ENCODE measurements around the gene HK2.
"Not testable (repeated sequence)": the region's sequence is repeated elsewhere in the genome, so short reads cannot be mapped to it uniquely, and the experiment has no call there.

The HK2 gene

GRCh38 chr2:74833418-74834233 is at the start of gene HK2:
HK2 (plus strand) TSS chr2:74834127; CDS start chr2:74834581, 454 bp downstream.
- peak; percentile 61 to 81 for DNase-seq (ENCODE audit: low read depth in 1 of 2, low spot score in 1 of 2)

DNA sequence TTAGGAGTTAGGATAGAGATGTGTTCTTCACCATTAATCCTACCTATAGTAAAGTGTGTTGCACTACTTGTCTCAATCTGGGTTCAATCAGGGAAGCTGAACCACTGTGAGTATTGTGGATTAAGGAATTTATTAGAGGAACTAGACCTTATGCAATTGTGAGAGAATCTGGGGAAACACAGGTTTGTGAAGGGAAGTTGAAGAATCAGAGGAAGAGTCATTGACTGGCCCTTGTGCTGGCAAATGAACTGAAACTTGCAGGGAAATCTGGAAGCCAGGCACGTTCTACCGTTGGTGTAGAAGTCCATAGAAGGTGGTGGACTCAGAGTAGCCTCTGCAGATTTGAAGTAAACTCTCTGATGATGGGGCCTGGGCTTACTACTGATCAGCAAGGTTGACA is 44.7 kb upstream of the HK2 start:
- DNase-seq (ENCODE audit: low read depth in 1 of 2, low spot score in 1 of 2) = no peak

DNA sequence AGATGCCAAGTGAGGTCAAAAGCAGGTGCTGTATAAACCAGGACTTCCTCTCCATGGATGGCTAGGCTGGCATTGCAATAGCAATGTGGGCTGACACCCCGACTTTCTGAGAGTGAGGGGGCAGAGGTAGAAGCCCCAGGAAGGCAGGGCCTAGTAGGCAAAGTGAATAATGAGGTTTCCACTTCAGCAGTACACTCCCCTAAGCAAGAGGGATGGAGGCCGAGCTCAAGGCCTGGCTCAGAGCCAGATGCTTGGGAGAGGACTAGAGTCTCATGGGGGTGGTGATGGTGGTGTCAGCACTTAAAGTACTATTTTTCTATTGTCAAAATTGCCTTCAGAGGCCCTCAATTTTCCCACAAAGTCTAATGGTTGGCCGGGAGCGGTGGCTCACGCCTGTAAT is 41.6 kb upstream of the HK2 start:
- no peak for DNase-seq (ENCODE audit: low read depth in 1 of 2, low spot score in 1 of 2)

- DNase-seq (ENCODE audit: low read depth in 1 of 2, low spot score in 1 of 2) = not testable (repeated sequence)
These were observed 39.0 kb upstream of the HK2 start for GRCh38 chr2:74794878-74795277.

DNA sequence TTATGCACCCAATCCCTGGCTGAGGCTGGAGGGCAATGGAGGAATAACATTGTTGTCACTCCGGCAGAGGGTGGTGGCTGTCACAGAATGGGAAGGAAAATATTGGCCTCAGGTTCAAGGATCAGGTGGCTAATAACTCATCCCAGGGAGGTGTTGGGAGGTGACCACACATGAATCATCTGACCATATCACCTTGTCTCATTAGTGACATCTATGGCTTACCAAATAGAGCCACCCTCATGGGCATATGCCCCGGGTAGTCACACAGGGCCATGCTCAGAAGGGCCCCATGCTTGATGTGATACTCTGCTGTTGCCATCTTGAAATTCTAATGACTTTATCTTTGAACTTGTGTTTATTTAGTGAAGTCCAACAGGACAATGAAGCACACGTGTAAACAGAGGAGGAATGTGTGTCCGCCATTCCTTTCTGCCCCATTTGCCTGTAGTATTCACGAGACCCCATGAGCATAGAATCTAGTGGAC is 27.5 kb upstream of the HK2 start:
- DNase-seq (ENCODE audit: low read depth in 1 of 2, low spot score in 1 of 2) = no peak

GRCh38 chr2:74806920-74807319 is 27.0 kb upstream of the HK2 start:
- no peak for DNase-seq (ENCODE audit: low read depth in 1 of 2, low spot score in 1 of 2)

- DNase-seq (ENCODE audit: low read depth in 1 of 2, low spot score in 1 of 2) = no peak
These were observed 20.9 kb upstream of the HK2 start for GRCh38 chr2:74812787-74813590.

DNA sequence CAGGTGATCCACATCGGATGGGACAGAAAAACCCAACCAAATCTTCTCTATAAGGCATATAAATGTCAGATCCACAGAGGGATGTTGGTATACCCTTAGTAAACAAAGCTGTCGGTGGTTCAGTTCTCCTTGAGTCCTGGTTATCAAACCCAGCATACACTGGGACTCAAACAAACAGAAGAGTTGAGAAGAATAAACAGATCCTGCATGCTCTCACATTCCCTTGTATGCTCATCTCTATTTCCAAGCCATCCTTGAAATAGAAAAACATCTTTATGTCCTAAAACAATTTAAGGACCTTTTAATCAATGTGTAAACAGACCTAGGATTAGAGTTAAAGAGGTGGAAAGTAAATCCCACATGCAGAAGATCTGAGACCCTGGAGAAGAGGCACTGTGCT is 19.8 kb upstream of the HK2 start:
- no peak for DNase-seq (ENCODE audit: low read depth in 1 of 2, low spot score in 1 of 2)

- no peak for DNase-seq (ENCODE audit: low read depth in 1 of 2, low spot score in 1 of 2)
These were observed 18.0 kb upstream of the HK2 start for GRCh38 chr2:74815941-74816340.

DNA sequence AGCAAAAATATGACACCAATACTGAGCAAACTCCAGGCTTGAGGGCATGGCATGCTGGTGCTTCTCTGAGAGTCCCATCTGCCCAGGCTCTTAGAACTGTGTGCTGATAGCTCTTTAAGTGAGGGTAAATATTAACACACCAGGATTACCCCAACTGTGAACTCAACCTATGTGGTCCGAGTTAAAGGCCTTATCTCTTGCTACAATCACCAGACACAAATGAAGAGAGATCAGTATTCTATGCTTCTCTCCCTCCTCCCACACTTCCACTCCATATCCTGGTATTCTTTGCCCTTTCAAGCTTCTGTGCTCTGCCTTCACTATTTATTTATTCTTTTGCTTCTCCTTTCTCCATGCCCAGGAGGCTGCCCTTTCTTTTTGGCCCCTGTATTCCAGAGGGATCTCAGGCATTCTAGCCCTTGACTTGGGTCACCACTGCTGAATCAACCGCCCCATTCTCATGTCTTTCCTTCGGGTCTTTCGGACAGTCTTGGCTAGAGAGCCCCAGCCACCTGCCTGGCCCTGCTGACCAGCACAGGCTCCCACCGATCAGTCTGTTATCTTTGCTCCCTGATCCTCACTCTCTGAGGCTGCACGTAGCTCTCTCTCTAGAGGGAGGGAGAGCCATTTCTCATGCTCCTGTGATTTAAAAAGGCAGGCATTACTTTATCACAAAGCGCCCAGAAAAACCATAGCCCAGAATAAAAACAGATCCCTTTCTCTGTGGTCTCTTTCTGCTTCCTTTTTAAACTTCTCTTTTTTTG is 17.2 kb upstream of the HK2 start:
- DNase-seq (ENCODE audit: low read depth in 1 of 2, low spot score in 1 of 2) = no peak

- DNase-seq (ENCODE audit: low read depth in 1 of 2, low spot score in 1 of 2) = no peak
These were observed 16.6 kb upstream of the HK2 start for GRCh38 chr2:74817304-74817675.

DNA sequence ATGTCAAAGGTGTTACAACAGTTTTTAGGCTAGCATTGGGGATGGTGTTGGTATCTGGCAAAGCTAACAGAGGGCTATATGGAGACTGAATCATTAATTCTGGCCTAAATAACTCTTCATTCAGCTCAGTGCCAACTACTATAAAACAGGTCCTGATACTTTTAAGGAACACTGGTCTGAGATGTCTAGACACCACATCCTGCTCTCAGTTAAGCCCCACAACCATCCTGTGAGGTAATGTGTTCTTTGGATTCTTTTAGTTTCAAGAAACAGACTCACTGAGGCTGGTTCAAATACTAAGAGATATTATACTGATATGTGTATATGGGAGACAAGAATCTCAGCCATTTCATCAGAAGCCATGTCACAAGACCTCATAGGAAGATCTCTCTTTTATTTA is 14.2 kb upstream of the HK2 start:
- DNase-seq (ENCODE audit: low read depth in 1 of 2, low spot score in 1 of 2) = no peak

- no peak for DNase-seq (ENCODE audit: low read depth in 1 of 2, low spot score in 1 of 2)
These were observed 12.5 kb upstream of the HK2 start for GRCh38 chr2:74821177-74822126.

DNA sequence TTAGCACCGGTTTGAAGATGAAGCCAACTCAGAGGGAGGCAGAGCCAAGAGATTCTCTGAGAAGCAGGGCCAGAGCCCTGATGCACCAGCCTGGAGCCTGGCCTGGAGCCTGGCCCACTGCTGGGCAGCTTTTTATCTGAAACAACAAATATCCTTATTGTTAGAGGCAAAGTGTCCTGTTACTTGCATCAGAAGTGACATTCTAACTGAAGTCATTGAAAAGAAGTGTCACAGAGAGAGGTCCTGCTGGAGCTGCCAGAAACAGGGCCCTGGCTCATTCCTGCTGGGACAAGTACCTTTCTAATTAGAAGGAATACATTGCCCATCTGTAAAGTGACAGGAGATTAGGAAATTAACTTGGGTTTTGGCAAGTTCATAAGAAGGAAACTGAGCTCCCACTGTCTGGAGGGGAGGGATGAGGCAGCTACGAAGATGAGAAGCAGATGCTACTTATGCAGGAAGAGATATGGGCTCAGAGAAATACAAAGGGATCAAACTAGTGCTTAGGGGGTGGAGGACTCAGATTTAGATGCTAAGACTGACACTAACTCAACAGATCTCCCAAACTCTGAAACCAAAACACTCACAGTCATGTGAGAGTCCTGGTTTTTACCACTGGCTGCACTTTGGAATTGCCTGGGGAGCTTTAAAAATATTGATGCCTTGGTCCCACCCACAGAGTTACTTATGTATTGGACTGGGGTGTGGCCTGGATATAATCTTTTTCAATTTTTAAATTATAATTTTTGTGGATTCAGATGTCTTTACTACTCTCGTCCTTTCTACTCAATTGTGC is 11.0 kb upstream of the HK2 start:
- no peak for DNase-seq (ENCODE audit: low read depth in 1 of 2, low spot score in 1 of 2)

DNA sequence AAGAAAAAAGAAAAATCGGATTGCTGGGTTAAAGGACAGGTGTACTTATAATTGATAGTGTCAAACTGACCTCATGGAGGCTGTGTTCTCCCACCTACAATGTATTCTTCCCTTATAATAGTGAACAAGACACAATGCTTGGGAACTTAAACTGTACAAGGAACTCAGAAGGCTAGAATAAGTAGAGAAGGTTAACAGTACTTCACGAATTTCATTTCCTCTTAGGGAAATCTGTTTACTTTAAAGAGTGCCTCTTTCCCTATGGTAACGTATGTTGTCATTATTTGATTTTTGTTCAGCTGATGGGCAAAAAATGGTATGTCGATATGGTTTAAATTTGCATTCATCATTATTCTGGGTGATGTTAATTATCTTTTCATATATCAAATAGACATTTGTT is 9.2 kb upstream of the HK2 start:
- no peak for DNase-seq (ENCODE audit: low read depth in 1 of 2, low spot score in 1 of 2)

GRCh38 chr2:74828543-74828942 is 5.4 kb upstream of the HK2 start:
- DNase-seq (ENCODE audit: low read depth in 1 of 2, low spot score in 1 of 2) = no peak

- no peak for DNase-seq (ENCODE audit: low read depth in 1 of 2, low spot score in 1 of 2)
These were observed 2.0 kb upstream of the HK2 start for GRCh38 chr2:74831693-74832530.

GRCh38 chr2:74834234-74834791 is 386 bp downstream of the HK2 start:
- DNase-seq (ENCODE audit: low read depth in 1 of 2, low spot score in 1 of 2) = peak; percentile 17 to 47

Data from activated CD4-positive, alpha-beta T cell treated with anti-CD3 and anti-CD28 coated beads, Interleukin-2, amount 50 U/mL, for 24 hours (primary cell).